ENCODE results near the gene CTIF.

CTIF gene

GRCh38 chr18:48899558-48900174 lies 360.8 kb downstream of the CTIF start:
- H3K36me3 ChIP-seq (replicated peaks), result no peaks in the 10 kb centered on the region
- H3K4me3 ChIP-seq (ENCODE audit: low read depth, low read length), result no peak overlapping the region
- TF ChIP-seq, protein P1, sequence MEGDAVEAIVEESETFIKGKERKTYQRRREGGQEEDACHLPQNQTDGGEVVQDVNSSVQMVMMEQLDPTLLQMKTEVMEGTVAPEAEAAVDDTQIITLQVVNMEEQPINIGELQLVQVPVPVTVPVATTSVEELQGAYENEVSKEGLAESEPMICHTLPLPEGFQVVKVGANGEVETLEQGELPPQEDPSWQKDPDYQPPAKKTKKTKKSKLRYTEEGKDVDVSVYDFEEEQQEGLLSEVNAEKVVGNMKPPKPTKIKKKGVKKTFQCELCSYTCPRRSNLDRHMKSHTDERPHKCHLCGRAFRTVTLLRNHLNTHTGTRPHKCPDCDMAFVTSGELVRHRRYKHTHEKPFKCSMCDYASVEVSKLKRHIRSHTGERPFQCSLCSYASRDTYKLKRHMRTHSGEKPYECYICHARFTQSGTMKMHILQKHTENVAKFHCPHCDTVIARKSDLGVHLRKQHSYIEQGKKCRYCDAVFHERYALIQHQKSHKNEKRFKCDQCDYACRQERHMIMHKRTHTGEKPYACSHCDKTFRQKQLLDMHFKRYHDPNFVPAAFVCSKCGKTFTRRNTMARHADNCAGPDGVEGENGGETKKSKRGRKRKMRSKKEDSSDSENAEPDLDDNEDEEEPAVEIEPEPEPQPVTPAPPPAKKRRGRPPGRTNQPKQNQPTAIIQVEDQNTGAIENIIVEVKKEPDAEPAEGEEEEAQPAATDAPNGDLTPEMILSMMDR (IDR thresholded peaks at IDR 0.05; ENCODE audit: low read depth, low read length, missing control alignments), result no peak
- in situ Hi-C loops (cut with HindIII; ENCODE audit: low pct_ligation_motif_present, low sequenced_read_pairs), result no loop called here
- no peak for DNase-seq
- no peak overlapping the region for H3K27ac ChIP-seq
- H3K27me3 ChIP-seq (replicated peaks), result no peaks in the 10 kb centered on the region

DNA sequence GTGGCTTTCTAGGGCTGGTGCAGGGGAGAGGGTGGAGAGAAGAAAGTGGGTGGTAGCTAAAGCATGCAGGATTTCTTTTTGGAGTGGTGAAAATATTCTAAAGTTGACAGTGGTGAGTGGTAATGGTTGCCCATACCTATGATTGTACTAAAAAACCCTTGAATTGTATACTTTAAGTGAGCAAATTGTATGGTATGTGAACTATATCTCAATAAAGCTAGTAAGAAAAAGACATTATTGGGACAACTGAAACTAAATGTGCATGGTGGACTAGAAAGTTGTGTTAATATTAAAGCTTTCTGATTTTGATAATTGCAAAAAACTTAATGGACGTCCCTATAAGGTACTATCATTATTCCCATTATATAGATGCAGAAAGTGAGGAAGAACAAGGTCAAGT lies 361.6 kb downstream of the CTIF start:
- H3K27ac ChIP-seq, result no peak overlapping the region
- in situ Hi-C loops (cut with HindIII; ENCODE audit: low pct_ligation_motif_present, low sequenced_read_pairs), result no loop called here
- H3K4me3 ChIP-seq (ENCODE audit: low read depth, low read length), result no peak overlapping the region
- no peaks in the 10 kb centered on the region for H3K36me3 ChIP-seq (replicated peaks)
- no peak for DNase-seq
- TF ChIP-seq, protein P1 (IDR thresholded peaks at IDR 0.05; ENCODE audit: low read depth, low read length, missing control alignments), result no peak
- no peaks in the 10 kb centered on the region for H3K27me3 ChIP-seq (replicated peaks)

GRCh38 chr18:48901145-48902022 lies 362.6 kb downstream of the CTIF start:
- no peaks in the 10 kb centered on the region for H3K36me3 ChIP-seq (replicated peaks)
- TF ChIP-seq, protein P1 (IDR thresholded peaks at IDR 0.05; ENCODE audit: low read depth, low read length, missing control alignments), result no peak
- peak overlapping the region; percentile 92 for H3K27ac ChIP-seq
- in situ Hi-C loops (cut with HindIII; ENCODE audit: low pct_ligation_motif_present, low sequenced_read_pairs), result no loop called here
- no peaks in the 10 kb centered on the region for H3K27me3 ChIP-seq (replicated peaks)
- no peak for DNase-seq
- no peak overlapping the region for H3K4me3 ChIP-seq (ENCODE audit: low read depth, low read length)

DNA sequence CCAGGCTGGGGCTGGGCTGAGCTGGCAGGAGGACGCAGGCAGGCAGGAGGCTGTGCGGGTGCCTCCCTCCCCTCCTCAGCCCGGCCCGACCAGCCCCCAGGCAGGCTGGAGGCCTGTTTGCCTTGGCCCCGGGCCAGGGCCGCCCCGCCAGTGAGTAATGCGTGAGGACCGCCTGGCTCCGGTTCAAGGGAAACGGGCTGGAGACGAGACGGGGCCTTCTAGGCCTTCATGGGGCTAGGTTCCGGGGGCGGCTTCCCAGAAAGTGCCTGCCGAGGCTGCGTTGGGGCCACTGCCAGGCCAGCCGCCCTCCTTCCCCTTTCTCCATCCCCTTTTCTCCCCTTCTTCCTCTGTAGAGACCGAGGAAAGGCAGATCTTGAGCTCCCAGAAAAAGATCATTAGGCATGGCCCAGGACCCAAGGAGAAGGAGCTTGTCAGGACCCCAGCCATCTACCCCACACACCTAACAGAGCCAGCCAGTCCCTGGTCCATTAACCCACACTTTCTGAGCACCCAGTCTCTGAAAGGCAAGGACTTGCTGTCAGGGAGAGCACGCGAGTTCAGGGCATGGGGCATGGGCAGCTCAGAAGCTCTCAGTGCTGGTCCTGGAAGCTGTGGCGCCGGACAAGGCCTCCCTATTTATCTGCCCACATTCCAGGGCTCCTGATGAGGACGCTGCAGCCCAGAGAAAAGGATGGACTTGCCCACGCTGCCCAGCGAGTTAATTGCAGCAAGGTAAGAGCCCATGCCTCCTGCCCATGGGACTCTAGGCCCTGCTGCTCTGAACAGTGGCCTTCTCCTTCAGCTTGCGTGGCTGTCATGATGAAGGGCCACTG lies 363.4 kb downstream of the CTIF start:
- no peaks in the 10 kb centered on the region for H3K36me3 ChIP-seq (replicated peaks)
- no peaks in the 10 kb centered on the region for H3K27me3 ChIP-seq (replicated peaks)
- peak overlapping the region; percentile 92 for H3K27ac ChIP-seq
- in situ Hi-C loops (cut with HindIII; ENCODE audit: low pct_ligation_motif_present, low sequenced_read_pairs), result no loop called here
- DNase-seq, result peak; percentile 95
- no peak overlapping the region for H3K4me3 ChIP-seq (ENCODE audit: low read depth, low read length)
- TF ChIP-seq, protein P1 (IDR thresholded peaks at IDR 0.05; ENCODE audit: low read depth, low read length, missing control alignments), result peak; percentile 13

DNA sequence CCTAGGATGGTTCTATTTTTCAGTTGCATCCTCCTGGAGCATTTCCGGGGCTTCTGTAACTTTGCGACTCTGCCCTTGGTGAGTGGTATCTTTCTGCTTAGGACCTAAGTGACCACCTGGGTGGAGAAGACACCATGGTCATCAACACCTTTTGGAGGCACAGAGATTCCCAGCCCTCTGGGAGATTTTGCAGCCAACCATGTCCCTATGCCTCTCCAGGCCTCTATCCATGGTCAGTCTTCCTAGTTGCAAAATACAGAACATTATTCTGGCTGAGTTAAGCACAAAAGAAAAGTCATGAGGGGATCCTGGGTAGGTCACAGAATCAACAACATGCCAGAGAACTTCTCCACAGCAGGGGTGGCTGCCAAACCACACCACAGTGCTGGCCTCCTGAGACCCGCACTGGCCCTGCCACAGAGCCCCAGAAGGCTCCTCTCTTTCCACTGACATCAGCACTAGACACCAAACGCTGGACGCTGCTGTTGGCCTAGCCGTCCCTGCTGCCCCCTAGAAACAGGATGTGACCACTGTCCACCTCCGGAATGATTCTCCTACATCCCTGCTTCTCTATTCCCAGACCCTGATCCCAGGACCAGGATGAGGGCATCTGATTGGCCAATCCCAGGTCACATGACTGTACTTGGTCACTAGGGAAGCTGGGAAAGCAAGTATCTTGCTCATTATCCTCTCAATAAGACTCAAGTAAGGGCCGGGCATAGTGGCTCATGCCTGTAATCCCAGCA lies 364.2 kb downstream of the CTIF start:
- DNase-seq, result peak; percentile 76
- in situ Hi-C loops (cut with HindIII; ENCODE audit: low pct_ligation_motif_present, low sequenced_read_pairs), result no loop called here
- TF ChIP-seq, protein P1 (IDR thresholded peaks at IDR 0.05; ENCODE audit: low read depth, low read length, missing control alignments), result no peak
- Histone ChIP-seq H3K4me3 (ENCODE audit: low read depth, low read length) (no peak overlapping the region), H3K27me3 (replicated peaks) (no peaks in the 10 kb centered on the region), H3K27ac (peak overlapping the region; percentile 92), H3K36me3 (replicated peaks) (no peaks in the 10 kb centered on the region)

Data from brain microvascular endothelial cell (primary cell).